ENCODE results near the gene RXRA.

RXRA gene

DNA sequence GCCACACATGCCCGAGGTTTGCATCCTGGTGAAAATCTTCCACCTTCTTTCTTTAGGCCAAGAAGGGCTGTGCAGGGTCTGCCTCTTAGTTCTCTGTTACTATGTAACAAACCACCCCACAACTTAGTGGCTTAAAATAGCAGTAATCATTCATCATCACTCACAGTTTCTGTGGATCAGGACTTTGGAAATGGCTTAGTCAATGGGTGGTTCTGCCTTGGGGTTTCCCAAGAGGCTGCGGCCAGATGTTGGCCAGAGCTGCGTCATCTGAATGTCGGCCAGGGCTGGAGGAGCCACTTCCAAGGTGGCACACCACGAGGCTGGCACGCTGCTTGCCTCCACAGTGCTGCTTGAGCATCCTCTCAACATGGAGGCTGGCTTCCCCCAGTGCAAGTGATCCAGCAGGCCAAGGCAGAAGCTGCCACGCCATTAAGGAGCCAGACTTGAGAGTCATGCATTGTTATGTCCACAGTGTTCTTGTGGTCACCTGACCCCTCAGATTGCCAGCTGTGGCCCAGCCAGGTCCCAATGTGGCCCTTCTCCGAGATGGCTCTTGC lies 135.2 kb downstream of the RXRA start:
- in situ Hi-C loops (cut with MboI; ENCODE audit: low sequenced_read_pairs), result no loop called here

DNA sequence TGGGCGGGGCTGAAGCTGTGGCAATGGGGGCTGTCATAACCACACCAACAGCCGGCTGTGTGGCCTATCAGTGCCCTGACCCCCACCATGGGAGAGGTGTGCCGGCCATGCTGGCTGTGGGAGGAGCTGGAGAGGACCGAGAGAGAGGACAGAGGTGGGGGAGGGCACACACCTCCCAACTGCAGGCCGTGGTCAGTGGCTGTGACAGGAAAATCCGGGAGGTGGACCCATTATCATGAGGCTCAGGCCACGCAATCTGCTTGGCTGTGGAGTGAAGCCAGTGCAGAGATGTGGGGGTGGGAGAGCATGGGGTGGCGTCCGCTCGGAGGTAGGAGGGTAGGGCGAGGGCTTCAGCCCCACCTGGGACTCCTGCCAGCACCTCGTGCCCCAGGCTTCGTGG lies 136.1 kb downstream of the RXRA start:
- in situ Hi-C loops (cut with MboI; ENCODE audit: low sequenced_read_pairs), result no loop called here

DNA sequence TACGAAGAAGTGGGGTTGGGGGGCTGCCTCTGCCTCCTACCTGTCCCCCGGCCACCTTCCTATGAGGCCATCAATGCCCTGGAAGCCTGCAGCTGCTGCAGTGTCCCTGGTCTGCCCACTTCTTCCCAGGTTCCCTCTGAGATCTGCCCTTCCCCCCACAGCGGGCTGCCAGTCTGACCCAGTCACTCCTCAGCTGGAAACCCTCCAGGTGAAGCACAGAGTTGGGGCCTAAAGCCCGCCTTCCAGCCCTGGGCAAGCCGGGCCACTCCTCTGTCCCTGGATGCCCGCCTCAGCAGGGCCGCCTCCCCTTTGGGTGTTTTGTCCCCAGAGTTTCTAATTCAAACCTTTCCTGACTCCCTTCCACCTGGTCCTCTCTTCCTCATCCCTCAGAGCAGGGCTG lies 137.0 kb downstream of the RXRA start:
- in situ Hi-C loops (cut with MboI; ENCODE audit: low sequenced_read_pairs), result no loop called here

DNA sequence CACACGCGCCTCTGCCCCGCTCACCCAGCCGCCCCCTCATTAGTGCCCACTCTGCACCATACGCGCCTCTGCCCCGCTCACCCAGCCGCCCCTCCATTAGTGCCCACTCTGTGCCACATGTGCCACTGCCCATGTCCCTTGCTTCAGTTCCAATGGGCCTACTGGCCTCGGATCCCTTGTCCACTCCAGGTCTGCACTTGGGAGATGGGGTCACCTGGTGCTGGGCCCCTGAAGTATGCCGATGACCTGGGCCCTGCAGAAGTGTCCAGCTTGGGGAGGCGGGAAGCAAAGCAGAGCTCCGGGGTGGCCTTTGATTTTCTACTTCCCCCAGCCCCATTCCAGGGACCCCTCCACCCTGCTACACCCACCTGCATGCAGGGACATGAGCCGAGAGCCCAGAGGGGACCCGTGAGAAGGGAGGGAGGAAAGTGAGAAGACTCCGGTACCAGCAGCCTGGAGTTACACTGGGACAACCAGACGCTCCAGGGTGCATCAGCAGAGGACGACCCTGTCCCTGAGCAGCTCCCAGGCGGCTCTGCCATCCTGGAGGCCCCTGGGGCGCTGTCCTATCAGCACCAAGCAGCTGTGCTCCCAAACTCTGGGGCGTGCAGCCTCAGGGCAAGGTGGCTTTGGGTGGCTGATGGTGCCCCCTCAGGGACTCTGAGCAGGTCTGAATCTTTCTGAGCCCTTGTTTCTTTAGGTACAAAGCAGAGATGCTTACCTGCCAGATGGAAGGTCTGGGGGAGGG lies 140.8 kb downstream of the RXRA start:
- in situ Hi-C loops (cut with MboI; ENCODE audit: low sequenced_read_pairs), result no loop called here

DNA sequence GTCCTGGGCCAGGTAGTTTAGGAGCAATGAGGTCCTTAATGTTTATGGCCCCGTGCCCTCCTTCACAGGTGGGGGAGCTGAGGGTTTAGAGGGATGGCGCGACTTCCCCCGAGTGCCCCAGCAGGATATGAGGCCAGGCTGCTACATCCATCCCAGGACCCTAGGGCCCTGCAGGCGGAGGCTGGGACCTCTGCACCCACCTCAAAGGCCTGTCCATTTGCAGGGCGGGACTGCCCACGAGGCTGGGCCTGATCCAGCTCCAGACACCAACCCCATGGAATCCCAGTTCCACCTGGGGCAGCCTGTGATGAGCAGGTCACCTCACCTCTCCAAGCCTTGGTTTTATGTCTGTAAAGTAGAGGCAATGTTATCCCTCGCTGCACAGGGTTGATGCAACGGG lies 142.1 kb downstream of the RXRA start:
- in situ Hi-C loops (cut with MboI; ENCODE audit: low sequenced_read_pairs), result no loop called here

DNA sequence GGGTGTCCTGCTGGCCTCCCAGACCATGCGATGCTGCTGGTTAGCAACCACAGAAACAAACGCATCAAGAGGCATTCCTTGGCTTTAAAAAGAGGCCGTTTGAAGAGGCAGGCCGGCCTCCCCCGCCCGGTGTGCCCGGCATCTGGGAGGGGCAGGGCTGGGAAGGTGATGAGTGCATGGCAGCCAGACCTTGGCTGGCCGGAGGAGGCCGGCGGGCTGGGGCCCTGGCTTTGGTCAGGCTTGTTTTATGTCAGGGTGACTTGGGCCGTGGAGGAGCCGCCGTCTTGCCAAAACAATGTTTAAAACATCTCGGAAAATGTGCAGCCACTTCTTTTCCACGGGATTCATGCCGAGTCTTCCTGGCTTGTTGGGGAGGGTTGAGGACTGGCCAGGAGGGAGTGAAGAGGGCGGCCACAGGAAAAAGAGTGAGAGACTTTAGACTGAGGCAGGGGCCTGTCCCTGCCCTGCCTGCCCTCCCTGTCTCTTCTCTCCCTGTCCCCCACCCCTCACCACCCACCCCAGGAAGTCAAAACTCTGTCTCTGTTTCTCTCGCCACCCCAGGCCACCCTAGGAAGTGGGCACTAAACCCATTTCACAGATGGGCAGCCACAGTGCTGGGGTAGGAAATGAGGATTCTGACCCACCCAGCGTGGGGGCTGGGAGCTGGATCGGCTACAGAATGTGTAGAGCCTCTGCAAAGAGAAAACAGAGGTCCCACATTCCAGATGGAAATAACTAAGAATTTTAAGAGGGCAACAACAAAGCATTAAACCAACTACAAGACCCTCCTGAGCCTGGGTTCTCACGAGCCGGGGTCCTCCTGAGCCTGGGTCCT lies 143.0 kb downstream of the RXRA start:
- in situ Hi-C loops (cut with MboI; ENCODE audit: low sequenced_read_pairs), result no loop called here

DNA sequence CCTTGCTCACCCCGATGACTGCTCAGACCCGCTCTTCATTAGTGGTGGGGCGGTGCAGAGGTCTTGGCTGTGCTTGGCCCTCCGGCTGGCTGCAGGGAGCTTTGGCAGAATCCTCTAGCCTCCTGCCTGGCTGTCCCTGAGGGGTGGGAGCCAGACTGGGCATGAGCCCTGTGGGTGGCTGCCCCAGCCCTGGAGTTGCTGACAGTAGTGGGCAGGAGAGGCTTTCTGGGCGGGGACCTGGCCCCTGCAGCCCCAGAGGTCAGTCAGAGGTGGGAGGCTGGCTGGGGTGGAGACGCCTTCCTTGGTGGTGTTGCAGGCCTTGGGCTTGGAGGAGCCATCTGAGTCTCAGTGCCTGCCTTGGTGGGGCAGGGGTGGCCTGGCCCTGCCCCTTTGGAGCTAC lies 146.0 kb downstream of the RXRA start:
- in situ Hi-C loops (cut with MboI; ENCODE audit: low sequenced_read_pairs), result no loop called here

DNA sequence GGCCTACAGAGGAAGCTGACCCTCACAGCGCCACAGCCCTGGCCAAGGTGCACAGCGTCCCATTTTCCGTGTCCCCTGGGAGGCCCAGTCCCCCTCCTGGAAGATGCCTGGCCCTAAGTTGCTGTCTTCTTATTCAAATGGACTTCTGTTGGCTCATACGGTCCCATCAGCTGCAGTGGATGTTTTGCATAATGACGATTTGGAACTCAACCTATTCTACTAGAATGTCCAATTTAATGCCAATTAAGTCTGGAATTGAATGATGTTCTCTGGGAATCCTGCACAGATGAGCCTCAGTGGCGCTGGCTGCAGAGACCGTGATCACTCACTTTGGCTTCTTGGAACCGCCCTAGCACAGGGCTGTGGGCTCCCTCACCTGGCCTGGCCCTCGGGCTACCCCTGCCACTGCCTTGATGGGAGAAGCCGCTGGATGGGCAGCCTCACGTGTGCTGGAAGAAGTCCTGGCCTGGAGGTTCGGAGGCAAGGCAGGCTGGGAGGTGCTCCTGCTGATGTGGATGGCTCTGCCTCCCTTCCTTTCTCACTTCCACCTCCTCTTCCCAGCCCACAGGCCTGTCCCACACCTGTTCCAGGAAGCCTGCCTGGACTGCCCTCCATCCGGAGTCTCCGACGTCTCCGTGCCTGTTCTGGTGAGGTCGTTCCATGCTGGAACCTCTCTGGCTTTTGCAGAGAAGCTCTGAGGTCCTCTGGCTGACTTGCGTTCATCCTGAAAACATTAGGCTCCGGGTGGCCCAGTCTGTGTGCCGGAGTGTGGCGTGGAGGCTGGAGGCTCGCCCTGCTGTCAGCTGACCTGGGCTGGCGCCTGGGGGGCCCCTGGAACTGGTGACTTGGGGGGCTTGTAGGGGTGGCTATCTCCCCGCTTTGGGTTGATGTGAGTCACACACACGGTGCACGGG lies 147.1 kb downstream of the RXRA start:
- in situ Hi-C loops (cut with MboI; ENCODE audit: low sequenced_read_pairs), result no loop called here

DNA sequence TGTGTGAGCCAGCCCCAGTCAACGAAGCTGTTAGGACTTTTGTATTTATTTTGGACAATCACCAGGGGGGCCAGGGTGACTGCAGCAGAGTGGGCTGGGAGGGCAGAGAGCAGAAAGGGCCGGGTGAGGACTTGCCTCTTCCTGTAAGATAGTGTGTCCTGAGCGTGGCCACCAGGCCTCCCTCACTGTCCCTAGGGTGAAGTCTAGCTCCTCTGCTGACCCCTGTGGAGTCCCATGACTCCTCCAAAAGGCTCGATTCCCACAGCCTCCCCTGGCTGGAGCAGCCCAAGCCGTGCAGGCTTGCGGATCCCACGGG lies 147.8 kb downstream of the RXRA start:
- in situ Hi-C loops (cut with MboI; ENCODE audit: low sequenced_read_pairs), result no loop called here

DNA sequence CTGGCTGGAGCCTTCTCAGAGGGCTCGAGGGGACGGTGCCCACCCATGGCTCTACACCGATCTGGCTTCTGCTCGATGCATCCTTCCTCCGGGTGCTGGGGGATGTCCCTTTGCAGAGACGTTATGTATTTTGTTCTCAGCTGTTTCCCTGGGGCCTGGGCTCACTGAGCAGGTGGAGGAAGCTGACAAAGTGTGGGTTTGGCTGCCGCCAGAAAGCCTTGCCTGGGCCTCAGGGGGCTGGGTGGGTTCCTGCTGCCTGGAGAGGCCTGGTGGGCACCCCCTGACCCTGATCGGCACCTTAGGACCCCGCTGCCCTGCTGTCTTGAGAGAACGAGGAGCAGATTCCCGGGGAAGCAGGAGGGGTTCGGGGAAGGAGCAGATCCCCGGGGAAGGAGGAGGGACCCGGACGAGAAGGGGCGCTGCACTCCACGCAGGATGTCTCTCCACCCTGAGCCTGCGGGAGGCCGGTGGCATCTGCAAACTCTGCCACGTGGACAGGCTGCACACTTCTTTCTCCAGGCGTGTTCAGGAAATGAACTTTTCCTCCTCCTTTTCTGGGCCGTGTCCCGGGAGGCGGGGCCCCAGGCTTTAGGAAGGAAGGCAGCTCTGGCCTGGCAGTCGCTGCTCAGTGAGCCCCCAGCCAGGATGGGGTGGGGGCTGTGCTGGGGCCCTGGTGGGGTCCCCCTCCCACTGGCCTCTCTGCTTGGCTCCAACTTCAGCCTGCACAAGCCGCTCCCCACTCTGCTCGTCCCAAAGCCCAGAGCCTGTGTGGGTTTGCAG lies 148.9 kb downstream of the RXRA start:
- in situ Hi-C loops (cut with MboI; ENCODE audit: low sequenced_read_pairs), result no loop called here

DNA sequence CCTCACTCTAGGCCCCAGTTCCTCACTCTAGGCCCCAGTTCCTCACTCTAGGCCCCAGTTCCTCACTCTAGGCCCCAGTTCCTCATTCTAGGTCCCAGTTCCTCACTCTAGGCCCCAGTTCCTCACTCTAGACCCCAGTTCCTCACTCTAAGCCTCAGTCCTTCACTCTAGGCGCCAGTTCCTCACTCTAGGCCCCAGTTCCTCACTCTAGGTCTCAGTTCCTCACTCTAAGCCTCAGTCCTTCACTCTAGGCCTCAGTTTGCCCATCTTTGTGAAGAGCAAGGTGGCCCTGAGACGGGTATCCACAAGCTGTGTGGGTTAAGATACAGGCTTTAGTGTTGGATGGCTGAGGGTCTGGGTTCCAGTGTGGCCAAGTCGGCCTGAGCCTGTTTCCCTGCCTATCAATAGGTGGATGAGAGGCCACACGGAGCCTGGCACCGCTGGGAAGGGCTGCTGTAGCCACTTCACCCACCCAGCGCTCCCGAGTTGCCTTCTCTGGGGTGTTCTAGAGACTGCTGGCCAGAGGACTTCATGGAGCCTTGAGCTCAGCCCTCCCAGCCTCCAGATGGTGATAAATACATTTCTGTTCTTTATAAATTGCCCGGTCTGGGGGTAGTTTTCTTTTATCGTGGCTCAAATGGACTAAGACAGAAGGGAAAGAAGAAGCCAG lies 150.2 kb downstream of the RXRA start:
- in situ Hi-C loops (cut with MboI; ENCODE audit: low sequenced_read_pairs), result no loop called here

DNA sequence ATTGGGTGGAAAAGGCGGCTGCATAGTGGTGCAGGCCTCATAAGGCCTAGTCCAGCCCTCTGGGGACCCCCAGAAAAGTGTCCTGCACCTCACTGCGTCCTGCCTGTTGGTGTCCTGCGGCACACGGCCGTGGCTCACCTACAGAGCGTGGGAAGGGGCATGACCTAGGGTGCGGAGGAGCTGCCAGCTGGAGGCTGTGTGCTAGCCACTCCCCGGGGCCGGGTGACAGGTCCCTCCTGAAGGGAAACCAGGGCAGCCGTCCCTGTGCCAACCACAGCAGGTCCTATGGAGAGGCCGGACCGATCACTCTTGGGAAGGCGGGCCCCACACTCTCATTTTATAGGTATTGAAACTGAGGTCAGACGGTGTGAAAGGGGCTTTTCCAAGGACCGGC lies 150.7 kb downstream of the RXRA start:
- in situ Hi-C loops (cut with MboI; ENCODE audit: low sequenced_read_pairs), result no loop called here

DNA sequence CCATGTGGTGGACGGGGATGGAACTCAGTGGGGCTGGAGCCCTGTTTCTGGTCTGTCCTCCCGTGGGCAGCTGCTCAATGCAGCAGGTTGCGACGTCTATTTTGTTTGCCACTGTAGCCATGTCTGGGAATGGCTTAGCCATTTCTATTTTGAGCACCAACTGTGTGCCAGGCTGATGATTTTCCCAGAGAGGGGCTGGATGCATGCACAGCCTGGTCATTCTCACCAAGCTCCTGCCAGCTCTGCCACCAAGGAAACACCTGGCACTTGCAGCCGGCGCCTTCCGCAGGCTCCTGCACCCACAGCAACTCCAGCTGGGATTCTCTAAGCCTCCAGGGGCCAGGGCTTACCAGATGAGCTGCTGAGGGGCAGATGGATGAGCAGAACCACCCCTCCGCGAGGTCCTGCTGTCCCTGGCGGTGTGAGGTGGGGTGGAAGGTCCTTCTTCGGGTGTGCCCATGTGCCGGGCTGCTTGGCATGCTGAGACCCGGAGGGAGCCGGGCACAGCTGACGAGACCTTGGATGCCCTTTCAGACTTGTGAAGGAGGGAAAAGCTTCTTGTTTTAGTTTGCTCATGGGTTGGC lies 151.2 kb downstream of the RXRA start:
- in situ Hi-C loops (cut with MboI; ENCODE audit: low sequenced_read_pairs), result no loop called here

DNA sequence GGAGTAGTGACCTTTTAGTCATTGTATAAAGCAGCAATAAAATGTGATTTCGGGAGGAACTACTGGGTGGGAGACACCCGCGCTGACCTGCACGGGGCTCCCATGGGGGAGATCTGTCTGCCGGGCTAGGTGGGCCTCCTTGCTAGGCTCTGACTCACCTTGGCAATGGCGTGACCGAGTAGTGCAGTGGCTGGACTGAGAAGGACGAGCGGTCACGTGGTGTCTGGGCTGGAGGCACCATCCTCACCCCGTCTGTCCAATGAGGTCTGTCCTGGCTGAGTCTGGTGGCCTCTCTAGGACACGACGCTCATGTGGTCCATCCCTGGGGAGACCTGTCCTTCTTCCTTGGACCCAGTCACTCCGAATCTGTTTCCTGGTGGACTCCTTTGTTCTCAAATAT lies 151.7 kb downstream of the RXRA start:
- in situ Hi-C loops (cut with MboI; ENCODE audit: low sequenced_read_pairs), result no loop called here

DNA sequence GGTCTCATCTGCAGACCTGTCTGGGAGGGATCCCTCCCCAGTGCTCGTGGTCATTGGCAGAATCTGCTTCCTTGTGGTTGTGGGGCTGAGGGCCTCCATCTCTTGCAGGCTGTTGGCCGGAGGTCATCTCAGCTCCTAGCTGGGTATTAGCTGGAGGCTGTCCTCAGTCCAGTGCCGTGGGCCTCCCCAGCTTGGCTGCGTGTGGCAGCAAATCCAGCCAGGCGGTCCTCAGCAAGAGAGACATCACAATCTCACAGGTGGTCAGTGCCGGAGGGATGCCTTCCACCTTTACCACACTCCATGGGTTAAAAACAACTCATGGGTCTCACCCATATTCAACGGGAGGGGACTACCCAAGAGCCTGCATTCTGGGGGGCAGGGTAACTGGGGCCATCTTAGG lies 155.5 kb downstream of the RXRA start:
- in situ Hi-C loops (cut with MboI; ENCODE audit: low sequenced_read_pairs), result no loop called here

DNA sequence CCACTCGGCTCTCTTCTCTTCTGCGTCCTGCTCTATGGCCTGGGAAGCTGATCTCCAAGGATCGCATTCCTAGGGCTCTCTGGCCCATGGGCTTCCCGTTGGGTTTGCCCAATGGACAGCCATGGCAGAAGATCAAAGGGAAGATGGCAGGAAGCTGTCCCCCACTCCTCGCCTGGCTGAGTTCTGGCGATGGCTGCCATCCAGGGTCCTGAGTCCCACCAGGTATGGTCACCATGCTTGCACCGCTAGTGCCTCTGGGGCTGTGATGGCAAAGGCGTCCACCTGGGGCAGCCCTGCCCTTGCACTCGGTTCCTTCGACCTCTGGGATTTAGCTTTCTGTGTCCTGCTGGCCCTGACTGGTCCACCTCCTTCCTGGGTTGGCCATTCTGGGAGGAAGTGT lies 156.0 kb downstream of the RXRA start:
- in situ Hi-C loops (cut with MboI; ENCODE audit: low sequenced_read_pairs), result no loop called here

DNA sequence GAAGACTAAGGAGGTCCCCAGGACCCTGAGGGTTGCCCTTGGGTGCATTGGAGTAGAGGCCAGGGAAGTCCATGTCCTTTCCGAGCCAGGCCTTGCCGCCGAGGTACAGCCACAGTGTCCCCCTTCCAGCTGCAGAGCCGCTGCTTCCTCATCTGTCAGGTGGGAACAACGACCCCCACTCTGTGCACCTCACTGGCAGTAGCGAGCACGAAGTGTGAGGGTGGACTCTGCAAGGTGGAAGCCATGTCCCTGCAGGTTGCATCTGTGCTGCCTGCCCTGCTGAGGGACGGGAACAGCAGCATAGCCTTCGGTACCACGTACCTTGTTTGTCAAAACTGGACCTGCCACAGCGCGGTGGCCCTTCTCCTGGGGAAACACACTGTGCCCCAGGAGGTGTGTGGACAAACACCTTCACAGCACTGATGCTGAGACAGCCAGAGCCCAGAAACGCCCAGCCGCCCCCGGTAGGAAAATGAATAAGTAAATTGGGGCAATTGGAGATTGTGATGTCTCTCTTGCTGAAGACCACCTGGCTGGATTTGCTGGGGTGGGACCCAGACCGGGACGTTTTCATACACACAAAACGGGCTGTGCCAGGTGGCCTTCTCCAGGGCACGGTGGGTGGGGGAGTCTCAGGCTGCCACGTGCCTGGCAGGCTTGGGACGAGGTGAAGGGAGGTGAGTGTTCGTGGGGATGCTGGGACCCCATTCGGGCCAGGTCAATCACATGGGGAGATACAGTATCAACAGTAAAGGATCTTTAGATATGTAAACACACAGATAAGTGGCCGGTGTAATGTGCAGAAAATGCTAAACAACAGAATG lies 157.3 kb downstream of the RXRA start:
- in situ Hi-C loops (cut with MboI; ENCODE audit: low sequenced_read_pairs), result no loop called here

DNA sequence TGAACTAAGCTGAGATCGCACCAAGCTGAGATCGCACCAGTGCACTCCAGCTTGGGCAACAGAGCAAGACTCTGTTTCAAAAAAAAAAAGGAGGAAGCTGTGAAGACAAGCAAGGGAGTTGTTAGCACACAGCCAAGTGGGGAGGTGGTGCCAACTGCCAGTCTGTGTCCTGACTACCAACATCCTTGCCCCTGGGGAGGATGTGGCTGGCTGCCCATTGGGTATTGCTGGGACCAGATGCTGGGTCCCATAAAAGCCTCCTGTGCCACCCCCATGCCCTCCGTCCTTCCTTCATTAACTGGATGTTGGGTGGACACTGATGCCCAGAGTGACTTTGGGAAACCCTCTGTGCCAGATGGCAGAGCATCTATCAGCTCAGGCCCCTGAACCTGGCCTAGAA lies 158.2 kb downstream of the RXRA start:
- in situ Hi-C loops (cut with MboI; ENCODE audit: low sequenced_read_pairs), result no loop called here

DNA sequence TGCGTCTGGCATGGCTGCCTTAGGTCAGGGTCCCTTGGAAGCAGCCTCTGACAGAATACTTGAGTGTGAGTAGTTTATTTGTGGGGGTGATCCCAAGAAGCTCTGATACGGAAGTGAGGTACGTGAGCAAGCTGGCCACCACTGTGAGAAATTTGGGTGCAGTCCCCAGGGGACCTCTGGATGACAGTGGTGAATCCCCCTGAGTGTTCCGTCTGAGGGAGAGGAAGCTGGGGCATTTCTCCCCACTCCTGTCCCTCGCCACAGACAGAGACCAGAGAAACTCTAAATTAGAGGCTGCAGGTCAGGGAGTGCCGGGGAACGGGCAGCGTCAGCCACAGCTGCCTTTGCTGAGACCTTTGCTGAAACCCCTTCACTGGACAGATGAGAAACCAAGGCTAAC lies 159.4 kb downstream of the RXRA start:
- in situ Hi-C loops (cut with MboI; ENCODE audit: low sequenced_read_pairs), result no loop called here
